Kidney (tissue), 14 donors: Measurements from ENCODE around the gene AAGAB. TPM values are rescaled to one million over a fixed set of nuclear protein-coding genes. Genes with fewer than 3 reads are reported as not detected.

Source experiments
- DNase-seq, 5 donors: peaks; one replicate each; pipeline ENCODE4 v3.0.0-alpha.2; 2013 to 2020
- FAIRE-seq: peaks from 2 replicates; lab custom pipeline; 2012; peaks lifted over from hg19 to GRCh38; lab: Jason Lieb, UNC
- H3K27ac ChIP-seq, 2 donors: one replicate each; pipeline ENCODE4 v1.7.0; 2013; ENCODE audit warnings: low read depth in 2 of 2, low read length in 2 of 2, inconsistent platforms in 1 of 2
- H3K27me3 ChIP-seq: one replicate; pipeline ENCODE4 v1.7.1; 2013; ENCODE audit warnings: low read length, inconsistent platforms; ENCODE audit not compliant: control insufficient read depth, insufficient read depth
- H3K36me3 ChIP-seq, 3 donors: one replicate each; pipeline versions ENCODE4 v1.7.0 to v1.7.1; 2013; ENCODE audit warnings: low read length in 3 of 3, control low read depth in 1 of 3, inconsistent platforms in 1 of 3; ENCODE audit not compliant: insufficient read depth in 3 of 3, control insufficient read depth in 2 of 3
- H3K4me1 ChIP-seq, 3 donors: one replicate each; pipeline versions ENCODE4 v1.7.0 to v1.7.1; 2013; ENCODE audit warnings: low read length in 3 of 3, inconsistent platforms in 1 of 3, low read depth in 1 of 3; ENCODE audit not compliant: control insufficient read depth in 2 of 3, insufficient read depth in 2 of 3
- H3K4me3 ChIP-seq, 3 donors: one replicate each; pipeline versions ENCODE4 v1.7.0 to v1.8.1; 2013; ENCODE audit warnings: low read length in 3 of 3, control low read depth in 1 of 3, inconsistent platforms in 1 of 3
- H3K9ac ChIP-seq, 3 donors: one replicate each; pipeline versions ENCODE4 v1.7.0 to v1.7.1; 2013; ENCODE audit warnings: low read length in 3 of 3, control low read depth in 1 of 3, inconsistent platforms in 1 of 3
- H3K9me3 ChIP-seq, 3 donors: one replicate each; pipeline versions ENCODE4 v1.7.0 to v1.7.1; 2013; ENCODE audit warnings: low read length in 3 of 3, control low read depth in 1 of 3, inconsistent platforms in 1 of 3; ENCODE audit not compliant: control insufficient read depth in 2 of 3, insufficient read depth in 1 of 3
- intact Hi-C: fragments of 100-400 bp; cut with DNase I; formaldehyde crosslinking; loops from one replicate; pipeline ENCODE4 v1.11.1; 2022
- polyA plus RNA-seq: library from polyadenylated mRNA; stranded (reverse); fragments of 350-450 nt; fragmentation: Illumina TruSeq; extraction: RNeasy Lipid Tissue Mini Kit (QIAGEN cat#74804); gene quantifications from one replicate; pipeline ENCODE4 v1.2.3, GENCODE V29; 2014; ENCODE audit warnings: low read depth, low replicate concordance; ENCODE audit not compliant: insufficient read depth
- total RNA-seq: library from RNA; stranded (reverse); fragmentation: NEBNext Ultra II Directional; extraction: Animal tissue kit (Norgen Biotek cat#: 25700); gene quantifications from one replicate; pipeline ENCODE4 v1.2.1, GENCODE V29; 2021
- TF ChIP-seq, protein P1 (sequence below): IDR thresholded peaks from 3 replicates; pipeline ENCODE4 v1.5.1; 2012; ENCODE audit warnings: mild to moderate bottlenecking, moderate library complexity, borderline replicate concordance; ENCODE audit not compliant: insufficient read depth; ENCODE audit errors: extremely low read depth
- donor health status: control.
- donor health status: control.
- donor health status: control.
- donor health status: control.
- donor health status: control.
- donor health status: DM: yes; HTN: yes; CAD: no.
- donor health status: Normal renal cell carcinoma (clear cell type).

Gene AAGAB
- total and polyA plus RNA-seq, 2 donors from 2014 or later = 40.7 to 44.0 TPM

- no peak overlapping the region for H3K27ac ChIP-seq
- H3K4me3 ChIP-seq = no peak overlapping the region
- no peaks in the 10 kb centered on the region for H3K9me3 ChIP-seq
- H3K36me3 ChIP-seq = peaks cover 0 to 2% (median 0%) of the 10 kb centered on the region in 3 donors
- DNase-seq = no peak
- no peak overlapping the region for H3K9ac ChIP-seq
- TF ChIP-seq, protein P1, sequence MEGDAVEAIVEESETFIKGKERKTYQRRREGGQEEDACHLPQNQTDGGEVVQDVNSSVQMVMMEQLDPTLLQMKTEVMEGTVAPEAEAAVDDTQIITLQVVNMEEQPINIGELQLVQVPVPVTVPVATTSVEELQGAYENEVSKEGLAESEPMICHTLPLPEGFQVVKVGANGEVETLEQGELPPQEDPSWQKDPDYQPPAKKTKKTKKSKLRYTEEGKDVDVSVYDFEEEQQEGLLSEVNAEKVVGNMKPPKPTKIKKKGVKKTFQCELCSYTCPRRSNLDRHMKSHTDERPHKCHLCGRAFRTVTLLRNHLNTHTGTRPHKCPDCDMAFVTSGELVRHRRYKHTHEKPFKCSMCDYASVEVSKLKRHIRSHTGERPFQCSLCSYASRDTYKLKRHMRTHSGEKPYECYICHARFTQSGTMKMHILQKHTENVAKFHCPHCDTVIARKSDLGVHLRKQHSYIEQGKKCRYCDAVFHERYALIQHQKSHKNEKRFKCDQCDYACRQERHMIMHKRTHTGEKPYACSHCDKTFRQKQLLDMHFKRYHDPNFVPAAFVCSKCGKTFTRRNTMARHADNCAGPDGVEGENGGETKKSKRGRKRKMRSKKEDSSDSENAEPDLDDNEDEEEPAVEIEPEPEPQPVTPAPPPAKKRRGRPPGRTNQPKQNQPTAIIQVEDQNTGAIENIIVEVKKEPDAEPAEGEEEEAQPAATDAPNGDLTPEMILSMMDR = no peak
- no peak for FAIRE-seq
- no peaks in the 10 kb centered on the region for H3K27me3 ChIP-seq
- no peaks in the 10 kb centered on the region for H3K4me1 ChIP-seq
- intact Hi-C loops = no loop called here
Observed at GRCh38 chr15:67212684-67213367, 41.6 kb downstream of the AAGAB start.

DNA sequence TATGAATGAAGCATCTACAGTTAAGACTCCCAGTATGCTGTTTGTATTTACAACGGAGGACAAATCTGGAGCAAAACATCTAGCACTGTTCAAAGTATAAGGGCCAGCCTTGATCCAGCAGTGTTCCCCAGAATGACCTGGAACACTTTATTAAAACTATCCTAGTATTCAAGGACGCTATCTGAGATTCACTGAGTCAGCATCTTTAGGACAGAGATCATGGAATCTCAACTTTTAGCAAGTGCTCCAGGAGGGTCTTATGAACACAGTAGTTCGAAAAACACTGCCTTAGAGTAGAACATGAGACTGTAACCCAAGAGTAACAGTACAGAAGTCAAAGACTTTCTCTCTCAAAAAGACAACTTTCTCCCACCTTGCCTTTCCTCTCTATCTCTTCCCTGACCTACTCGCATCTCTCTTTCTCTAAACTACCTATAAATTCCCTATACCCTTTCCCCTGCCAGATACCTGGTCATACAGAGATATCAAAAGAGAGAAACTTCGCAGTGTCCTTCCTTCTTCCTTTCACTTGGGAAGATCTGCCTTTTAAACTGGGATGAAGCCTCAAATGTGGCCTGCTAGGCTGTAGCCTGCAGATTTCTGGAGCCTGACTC, 43.8 kb downstream of the AAGAB start:
- Histone ChIP-seq H3K27ac (no peak overlapping the region), H3K4me1 (no peaks in the 10 kb centered on the region), H3K27me3 (no peaks in the 10 kb centered on the region), H3K9ac (no peak overlapping the region), H3K9me3 (no peaks in the 10 kb centered on the region), H3K4me3 (no peak overlapping the region), H3K36me3 (peaks cover 0 to 2% (median 0%) of the 10 kb centered on the region in 3 donors)
- TF ChIP-seq, protein P1 = no peak
- DNase-seq = no peak
- intact Hi-C loops = no loop called here
- no peak for FAIRE-seq

DNA sequence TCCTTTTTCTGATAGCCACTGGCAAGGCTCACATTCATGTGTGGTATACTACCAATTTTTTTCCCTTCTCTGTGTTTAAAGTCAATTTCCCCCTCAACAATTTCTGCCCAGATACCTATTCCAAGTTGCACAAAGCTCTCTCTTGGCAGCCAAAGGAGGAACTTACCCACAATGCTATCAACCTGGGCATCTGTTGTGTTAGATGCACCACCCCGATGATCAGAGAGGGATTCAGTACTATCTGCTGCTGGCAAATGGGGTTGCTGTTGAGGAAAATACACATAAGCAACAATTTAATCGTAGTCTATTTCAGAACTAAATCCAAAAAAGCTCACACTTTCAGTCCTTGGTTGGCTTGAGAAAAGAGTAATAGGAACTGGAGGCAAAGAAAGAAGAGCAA, 46.1 kb downstream of the AAGAB start:
- no peak for FAIRE-seq
- Histone ChIP-seq H3K9me3 (no peaks in the 10 kb centered on the region), H3K27me3 (no peaks in the 10 kb centered on the region), H3K4me3 (no peak overlapping the region), H3K36me3 (peaks cover 0 to 2% (median 0%) of the 10 kb centered on the region in 3 donors), H3K27ac (no peak overlapping the region), H3K4me1 (no peaks in the 10 kb centered on the region), H3K9ac (no peak overlapping the region)
- no peak for DNase-seq
- intact Hi-C loops = no loop called here
- TF ChIP-seq, protein P1 = no peak
